GM23338 (cell line): Measurements from ENCODE around the gene TUBB2A.

Experiments
- CTCF ChIP-seq, 2 experiments: fragments of 200-600 bp in 1 of 2; sonication (generic) in 1 of 2; conservative IDR thresholded peaks; 2 replicates each; pipeline versions ENCODE4 v1.5.1 to v1.6.1; 2016 to 2017; ENCODE audit warnings: antibody characterized with exemption in 2 of 2, low read depth in 2 of 2, mild to moderate bottlenecking in 2 of 2, moderate library complexity in 1 of 2
- EZH2 ChIP-seq: fragments of 200-600 bp; sonication (generic); IDR thresholded peaks from one replicate; pipeline ENCODE4 v1.8.0; 2017; ENCODE audit warnings: antibody characterized with exemption, mild to moderate bottlenecking, low read depth; ENCODE audit not compliant: unreplicated experiment
- EZH2phosphoT487 ChIP-seq: fragments of 200-600 bp; sonication (generic); IDR thresholded peaks from one replicate; pipeline ENCODE4 v1.8.1; 2018; ENCODE audit warnings: antibody characterized with exemption; ENCODE audit not compliant: unreplicated experiment
- POLR2AphosphoS5 ChIP-seq: IDR thresholded peaks from 2 replicates; pipeline ENCODE4 v1.6.1; 2016; ENCODE audit warnings: antibody characterized with exemption, low read depth
- REST ChIP-seq: IDR thresholded peaks from one replicate; pipeline ENCODE4 v1.6.1; 2018; ENCODE audit warnings: antibody characterized with exemption; ENCODE audit not compliant: unreplicated experiment
- ZNF331 ChIP-seq: fragments of 250-450 bp; sonication (Bioruptor Pico); IDR thresholded peaks from 2 replicates; pipeline ENCODE4 v1.5.0; 2020; ENCODE audit warnings: low read depth, mild to moderate bottlenecking, moderate library complexity

GRCh38 chr6:3190056-3190455 lies 32.7 kb upstream of the TUBB2A start:
- TF ChIP-seq CTCF (conservative IDR thresholded peaks at IDR 0.05; ENCODE audit: low read depth in 2 of 2) (no peak), POLR2AphosphoS5 (no peak), EZH2 (no peak), EZH2phosphoT487 (no peak), ZNF331 (CRISPR knock-in tag) (no peak), REST (no peak)
